Stomach (tissue), 19 donors: ENCODE measurements around the gene DUSP6. TPM values are rescaled to one million over a fixed set of nuclear protein-coding genes. Genes with fewer than 3 reads are reported as not detected.

Experiments used
- DNase-seq, 2 donors: peaks; one replicate each; pipeline versions ENCODE4 v3.0.0 to v3.0.0-alpha.2; 2013 to 2019
- H3K27ac ChIP-seq, 5 donors: fragments of 200-600 bp in 4 of 5; sonication (generic) in 4 of 5; one replicate each; pipeline ENCODE4 v1.5.1; 2013 to 2019; ENCODE audit warnings: mild to moderate bottlenecking in 1 of 5, moderate library complexity in 1 of 5
- H3K27me3 ChIP-seq, 3 donors: fragments of 200-600 bp; sonication (generic); one replicate each; pipeline ENCODE4 v1.5.1; 2017 to 2019; ENCODE audit warnings: mixed run types in 1 of 3
- H3K36me3 ChIP-seq, 4 donors: fragments of 200-600 bp; sonication (generic); 1 replicate in 3 of 4; 2 replicates in 1 of 4; pipeline ENCODE4 v1.5.1; 2016 to 2019
- H3K4me1 ChIP-seq, 4 donors: fragments of 200-600 bp; sonication (generic); one replicate each; pipeline ENCODE4 v1.5.1; 2016 to 2019
- H3K4me3 ChIP-seq, 4 donors: fragments of 200-600 bp; sonication (generic) in 3 of 4; one replicate each; pipeline ENCODE4 v1.5.1; 2016 to 2019; ENCODE audit warnings: mild to moderate bottlenecking in 1 of 4
- H3K9me3 ChIP-seq, 4 donors: fragments of 200-600 bp; sonication (generic); one replicate each; pipeline ENCODE4 v1.5.1; 2016 to 2019
- CTCF ChIP-seq, 7 experiments: fragments of 450-650 bp in 4 of 7; fragments of 200-600 bp in 3 of 7; sonication (generic) in 3 of 7; IDR thresholded peaks; one replicate each; pipeline ENCODE4 v1.5.1; 2016 to 2019; ENCODE audit warnings: antibody characterized with exemption in 7 of 7, control low read depth in 2 of 7, mild to moderate bottlenecking in 1 of 7
- EP300 ChIP-seq: sonication (generic); formaldehyde crosslinking; IDR thresholded peaks from one replicate; pipeline ENCODE4 v1.6.1; 2017; ENCODE audit warnings: antibody characterized with exemption
- POLR2A ChIP-seq, 4 donors: fragments of 450-650 bp; IDR thresholded peaks; one replicate each; pipeline ENCODE4 v1.6.1; 2016; ENCODE audit warnings: antibody characterized with exemption in 4 of 4, control low read depth in 2 of 4, mild to moderate bottlenecking in 1 of 4, moderate library complexity in 1 of 4
- POLR2AphosphoS5 ChIP-seq, 3 donors: sonication (generic); formaldehyde crosslinking; IDR thresholded peaks; one replicate each; pipeline ENCODE4 v1.6.1; 2016; ENCODE audit warnings: antibody characterized with exemption in 3 of 3
- WGBS, 5 donors: extraction: QIAGEN DNeasy Blood & Tissue Kit in 3 of 5; methylation state at CpG; one replicate each; pipeline versions ENCODE4 v1.1.5 to v1.1.7; 2013 to 2018; 5-methylcytosine and 5-hydroxymethylcytosine counted together
- intact Hi-C: fragments of 100-400 bp; cut with DNase I; formaldehyde crosslinking; loops from one replicate; pipeline ENCODE4 v1.15.1; 2023; ENCODE audit warnings: low total_unique reads
- long read RNA-seq, 10 donors: transcript quantifications; one replicate each; lab custom pipeline, GENCODE V29; 2026
- polyA plus RNA-seq, 3 donors: library from polyadenylated mRNA; stranded (reverse); fragments of 200-250 nt; gene quantifications; one replicate each; pipeline ENCODE4 v1.2.3, GENCODE V29; 2013
- total RNA-seq, 5 donors: library from RNA; depleted of rRNA; stranded (reverse); fragments of >200 nt; gene quantifications; one replicate each; pipeline versions ENCODE4 v1.1.0 to v1.2.3, GENCODE V29; 2014 to 2016
- donor health status: healthy with polysubstance abuse.
- donor health status: Bipolar disorder and iron deficiency.
- donor health status: healthy.

Gene DUSP6, protein sequence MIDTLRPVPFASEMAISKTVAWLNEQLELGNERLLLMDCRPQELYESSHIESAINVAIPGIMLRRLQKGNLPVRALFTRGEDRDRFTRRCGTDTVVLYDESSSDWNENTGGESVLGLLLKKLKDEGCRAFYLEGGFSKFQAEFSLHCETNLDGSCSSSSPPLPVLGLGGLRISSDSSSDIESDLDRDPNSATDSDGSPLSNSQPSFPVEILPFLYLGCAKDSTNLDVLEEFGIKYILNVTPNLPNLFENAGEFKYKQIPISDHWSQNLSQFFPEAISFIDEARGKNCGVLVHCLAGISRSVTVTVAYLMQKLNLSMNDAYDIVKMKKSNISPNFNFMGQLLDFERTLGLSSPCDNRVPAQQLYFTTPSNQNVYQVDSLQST
- total RNA-seq (100 to 1,000 TPM in 1 of 5 donors, 10 to 100 TPM in 4; 27.5 to 105 (median 30.7) TPM), polyA plus RNA-seq (10 to 100 TPM; 11.3 to 16.5 (median 14.8) TPM)
- long read RNA-seq, donor 1, full-length matches to known transcripts, result 17 of 17 reads
- long read RNA-seq, donor 1, partial matches to known transcripts, result 0 of 17 reads
- long read RNA-seq, donor 1, other reads (novel, unspliced or antisense), result 0 of 17 reads
- long read RNA-seq, donor 2, full-length matches to known transcripts, result 19 of 19 reads
- long read RNA-seq, donor 2, partial matches to known transcripts, result 0 of 19 reads
- long read RNA-seq, donor 2, other reads (novel, unspliced or antisense), result 0 of 19 reads
- long read RNA-seq, donor 3, full-length matches to known transcripts, result 14 of 14 reads
- long read RNA-seq, donor 3, partial matches to known transcripts, result 0 of 14 reads
- long read RNA-seq, donor 3, other reads (novel, unspliced or antisense), result 0 of 14 reads
- long read RNA-seq, donor 4, full-length matches to known transcripts, result 4 of 4 reads
- long read RNA-seq, donor 4, partial matches to known transcripts, result 0 of 4 reads
- long read RNA-seq, donor 4, other reads (novel, unspliced or antisense), result 0 of 4 reads
- long read RNA-seq, donor 5, full-length matches to known transcripts, result 30 of 30 reads
- long read RNA-seq, donor 5, partial matches to known transcripts, result 0 of 30 reads
- long read RNA-seq, donor 5, other reads (novel, unspliced or antisense), result 0 of 30 reads
- long read RNA-seq, donor 6, full-length matches to known transcripts, result 48 of 48 reads
- long read RNA-seq, donor 6, partial matches to known transcripts, result 0 of 48 reads
- long read RNA-seq, donor 6, other reads (novel, unspliced or antisense), result 0 of 48 reads
- long read RNA-seq, donor 7, full-length matches to known transcripts, result 14 of 14 reads
- long read RNA-seq, donor 7, partial matches to known transcripts, result 0 of 14 reads
- long read RNA-seq, donor 7, other reads (novel, unspliced or antisense), result 0 of 14 reads
- long read RNA-seq, donor 8, full-length matches to known transcripts, result 23 of 23 reads
- long read RNA-seq, donor 8, partial matches to known transcripts, result 0 of 23 reads
- long read RNA-seq, donor 8, other reads (novel, unspliced or antisense), result 0 of 23 reads
- long read RNA-seq, donor 9, full-length matches to known transcripts, result 16 of 16 reads
- long read RNA-seq, donor 9, partial matches to known transcripts, result 0 of 16 reads
- long read RNA-seq, donor 9, other reads (novel, unspliced or antisense), result 0 of 16 reads
- long read RNA-seq, donor 10, full-length matches to known transcripts, result 11 of 11 reads
- long read RNA-seq, donor 10, partial matches to known transcripts, result 0 of 11 reads
- long read RNA-seq, donor 10, other reads (novel, unspliced or antisense), result 0 of 11 reads

- peak within 1 kb of the TSS; percentile 72 to 85 (median 76) for H3K4me3 ChIP-seq
- peaks cover 15 to 65% (median 34%) of the 10 kb centered on the region in 4 donors for H3K4me1 ChIP-seq
- WGBS, 5 donors, result 0 to 1% (median 0%) methylated on average over 34 of the region's 34 CpGs
- intact Hi-C loops, result no loop called here
- TF ChIP-seq CTCF (IDR thresholded peaks at IDR 0.05) (no peak), POLR2AphosphoS5 (IDR thresholded peaks at IDR 0.05) (peak; percentile 82 to 98 (median 97)), POLR2A (IDR thresholded peaks at IDR 0.05) (peak in 2 of 4 donors; percentile 61 to 85)
- DNase-seq, result peak; percentile 92 to 98
- no peaks in the 10 kb centered on the region for H3K9me3 ChIP-seq
- H3K27ac ChIP-seq, result peak within 1 kb of the TSS; percentile 96 to 99 (median 97)
- H3K27me3 ChIP-seq, result no peaks in the 10 kb centered on the region
- peaks cover 0 to 10% (median 4%) of the 10 kb centered on the region in 4 donors for H3K36me3 ChIP-seq
Observed at GRCh38 chr12:89352492-89353187, at the start of gene DUSP6. Gene DUSP6, minus strand, starts transcription at chr12:89352501. Its CDS starts 462 bp downstream, at chr12:89352039.

DNA sequence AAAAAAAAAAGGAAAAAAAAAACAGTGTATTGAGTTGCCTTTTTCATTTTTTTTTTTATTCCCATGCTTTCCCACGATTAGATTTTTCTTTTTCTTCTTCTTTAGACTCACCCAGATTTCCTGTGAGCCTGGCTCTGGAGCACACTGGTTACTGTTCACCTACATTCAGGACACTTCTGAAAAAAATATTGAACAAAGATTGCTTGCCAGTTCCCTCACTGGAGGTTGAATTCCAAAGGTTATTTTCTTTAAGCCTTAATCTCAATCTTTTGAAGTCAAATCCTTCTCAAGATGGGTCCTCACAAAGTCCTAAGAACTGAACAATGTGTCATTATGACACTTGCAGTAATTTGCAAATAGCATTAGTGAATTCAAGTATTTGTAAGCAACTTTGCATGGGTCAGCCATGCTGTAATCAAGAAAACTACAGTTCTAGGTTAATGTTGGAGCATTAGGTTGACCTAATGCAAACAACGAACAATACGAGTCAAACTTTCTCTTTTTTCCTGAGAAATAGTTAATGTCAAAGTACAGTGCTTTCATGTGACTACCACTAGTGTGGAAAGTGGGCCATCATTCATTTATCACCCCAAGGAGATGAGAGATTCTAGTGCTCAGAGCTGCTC is 49.2 kb upstream of the DUSP6 start:
- H3K4me3 ChIP-seq, result no peak overlapping the region
- TF ChIP-seq POLR2AphosphoS5 (IDR thresholded peaks at IDR 0.05) (no peak), EP300 (no peak), CTCF (IDR thresholded peaks at IDR 0.05) (no peak), POLR2A (IDR thresholded peaks at IDR 0.05) (no peak)
- no peaks in the 10 kb centered on the region for H3K27me3 ChIP-seq
- H3K4me1 ChIP-seq, result no peaks in the 10 kb centered on the region
- intact Hi-C loops, result no loop called here
- H3K27ac ChIP-seq, result no peak overlapping the region
- 67 to 76% (median 72%) methylated on average over 3 of the region's 3 CpGs for WGBS, 5 donors
- no peaks in the 10 kb centered on the region for H3K9me3 ChIP-seq
- H3K36me3 ChIP-seq, result no peaks in the 10 kb centered on the region
- DNase-seq, result no peak

GRCh38 chr12:89400415-89400814 is 48.1 kb upstream of the DUSP6 start:
- H3K9me3 ChIP-seq, result no peaks in the 10 kb centered on the region
- H3K4me1 ChIP-seq, result no peaks in the 10 kb centered on the region
- no peaks in the 10 kb centered on the region for H3K27me3 ChIP-seq
- no peak for DNase-seq
- 93 to 99% (median 96%) methylated on average over 6 of the region's 6 CpGs for WGBS, 5 donors
- intact Hi-C loops, result no loop called here
- no peak overlapping the region for H3K4me3 ChIP-seq
- TF ChIP-seq EP300 (no peak), POLR2A (IDR thresholded peaks at IDR 0.05) (no peak), CTCF (IDR thresholded peaks at IDR 0.05) (no peak), POLR2AphosphoS5 (IDR thresholded peaks at IDR 0.05) (no peak)
- no peak overlapping the region for H3K27ac ChIP-seq
- no peaks in the 10 kb centered on the region for H3K36me3 ChIP-seq
